NCI-H146 treated with DMSO at 0.1 percent for 48 hours (cell line): ENCODE results near the gene TENM3.

Experiments used
- DNase-seq: peaks from one replicate; lab custom pipeline; 2025; ENCODE audit not compliant: unreplicated experiment; lab: John Stamatoyannopoulos, UW

Gene TENM3

DNA sequence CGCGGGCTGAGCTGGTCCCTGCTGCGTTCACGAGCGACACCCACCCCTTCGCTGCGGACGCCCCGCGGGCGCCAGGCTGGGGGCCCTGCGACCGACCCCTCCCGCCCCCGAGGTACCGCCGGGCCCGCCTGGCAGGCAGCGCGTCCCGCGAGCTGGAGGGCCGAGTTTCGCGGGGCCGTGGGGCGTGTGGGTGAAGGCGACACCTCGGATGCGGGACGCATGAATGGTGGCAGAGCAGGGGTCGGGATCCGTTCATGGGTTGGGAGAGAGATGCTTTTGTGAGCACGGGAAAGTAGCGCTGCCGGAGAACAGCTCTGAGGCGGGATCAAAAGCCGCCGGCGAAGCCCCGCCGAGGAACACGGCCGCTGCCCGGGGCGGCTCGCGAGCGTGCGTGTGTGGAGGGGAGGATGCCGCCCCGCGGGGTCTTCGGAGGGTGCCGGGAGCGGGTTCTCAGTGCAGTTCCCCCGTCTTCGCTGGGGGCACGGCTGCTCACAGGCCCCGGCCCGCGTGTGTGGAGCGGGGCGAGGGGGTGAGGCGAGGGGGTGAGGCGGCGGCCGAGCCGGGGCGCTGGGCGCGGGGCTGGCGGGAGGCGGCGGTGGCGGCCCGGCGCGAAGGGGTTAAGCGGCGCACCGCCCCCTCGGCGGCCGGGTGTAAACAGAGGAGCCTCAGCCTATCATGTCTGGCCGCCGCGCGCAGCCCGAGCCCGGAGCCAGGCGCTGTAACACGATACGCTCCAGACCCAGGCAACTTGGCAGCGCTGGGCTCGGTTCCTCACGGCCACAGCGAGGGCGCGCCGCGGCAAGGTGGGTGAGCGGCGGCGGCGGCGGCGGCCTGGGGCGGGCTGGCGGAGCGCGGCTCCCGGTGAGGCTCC is 205.3 kb downstream of the TENM3 start:
- peak; percentile 88 for DNase-seq

DNA sequence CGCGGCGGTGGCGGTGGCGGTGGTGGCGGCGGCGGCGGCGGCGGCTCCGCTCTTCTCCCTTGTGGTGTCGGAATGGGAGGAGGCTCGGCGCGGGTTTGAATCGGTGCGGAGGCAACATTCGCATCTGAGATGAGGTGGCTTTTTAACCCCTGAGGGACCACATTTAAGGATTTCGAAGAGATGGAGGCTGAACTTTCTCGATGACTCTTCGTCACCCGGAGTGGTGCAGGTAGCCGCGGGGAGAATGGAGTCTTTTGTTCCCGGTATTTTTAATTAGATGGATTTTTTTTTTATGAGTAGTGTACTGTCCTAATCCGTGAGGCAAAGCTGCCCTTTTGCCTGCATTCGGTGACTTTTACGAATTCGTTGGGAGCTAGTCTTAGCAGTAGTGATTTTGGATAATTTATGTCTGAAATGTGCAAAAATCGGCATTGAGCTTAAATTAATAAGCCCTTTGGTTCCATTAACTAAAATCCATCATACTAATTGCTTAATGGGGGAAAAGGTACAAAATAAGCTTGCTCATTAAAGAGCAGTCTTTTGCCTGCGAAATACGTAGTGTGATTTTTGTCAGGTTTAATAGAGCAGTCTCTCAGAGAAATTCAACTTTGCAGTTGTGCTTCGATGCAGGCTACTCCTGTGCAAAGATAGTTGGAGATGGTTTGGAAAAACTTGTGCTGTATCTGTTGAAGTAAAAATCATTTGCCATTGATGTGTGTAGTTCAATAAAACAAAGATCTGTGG is 206.2 kb downstream of the TENM3 start:
- DNase-seq = no peak

DNA sequence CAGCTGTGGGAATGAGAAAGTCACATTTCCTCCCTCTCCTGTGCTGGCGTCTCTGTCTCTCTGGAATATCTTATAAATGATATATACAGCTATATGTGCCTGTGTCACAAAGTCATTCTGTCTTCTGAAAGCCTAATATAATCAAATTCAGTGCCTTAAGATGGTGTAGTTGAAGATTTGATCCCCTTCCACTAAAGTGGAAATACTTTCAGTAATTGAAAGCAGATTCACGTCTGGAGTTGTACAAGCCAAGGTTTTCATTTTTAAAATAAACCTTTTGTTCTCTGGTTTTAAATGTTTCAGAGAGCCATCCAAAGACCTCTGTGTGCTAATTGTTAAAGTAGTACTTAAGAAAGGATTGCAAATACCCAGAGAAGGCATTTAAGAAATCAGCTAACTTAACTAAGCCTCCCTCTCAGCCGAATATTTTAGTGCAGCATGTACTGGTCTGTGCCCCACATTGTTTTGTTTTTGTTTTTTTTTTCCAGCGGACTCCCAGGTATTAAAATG is 206.8 kb downstream of the TENM3 start:
- DNase-seq = no peak

DNA sequence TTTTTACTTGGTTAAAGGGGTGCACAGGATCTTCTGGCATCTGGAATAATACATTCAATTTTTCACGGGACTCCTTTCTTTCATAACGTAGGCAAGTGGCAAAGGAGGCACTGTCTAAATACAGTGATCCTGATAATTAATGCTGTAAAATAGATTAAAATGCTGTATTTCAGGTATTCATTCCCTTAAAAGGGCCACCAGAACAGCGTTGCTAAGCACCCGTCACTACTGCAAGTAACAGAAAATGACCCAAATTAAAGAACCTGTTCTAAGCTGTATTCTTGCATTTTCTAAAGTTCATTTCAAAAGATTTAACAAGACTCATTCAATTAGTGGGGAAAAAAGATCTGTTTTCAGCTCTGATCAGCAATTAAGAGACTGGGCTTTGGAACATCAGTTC is 208.2 kb downstream of the TENM3 start:
- DNase-seq = no peak

DNA sequence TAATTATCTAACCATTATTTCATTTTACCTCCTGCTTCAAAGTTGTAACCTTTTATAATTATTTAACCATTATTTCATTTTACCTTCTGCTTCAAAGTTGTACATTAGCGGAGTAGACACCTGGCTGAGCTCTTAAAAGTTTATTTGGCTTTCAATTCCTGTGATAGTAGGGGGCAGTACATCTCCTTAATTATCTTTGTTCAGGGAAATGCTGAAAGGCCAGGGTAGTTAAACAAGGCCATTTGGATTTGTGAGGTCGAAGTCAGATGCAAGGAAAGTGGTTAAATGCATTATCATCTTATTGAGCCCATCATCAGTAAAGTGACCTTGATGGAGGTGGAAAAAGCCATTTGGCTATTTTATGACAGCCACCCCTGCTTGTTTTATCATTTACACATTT is 210.6 kb downstream of the TENM3 start:
- DNase-seq = peak; percentile 91

DNA sequence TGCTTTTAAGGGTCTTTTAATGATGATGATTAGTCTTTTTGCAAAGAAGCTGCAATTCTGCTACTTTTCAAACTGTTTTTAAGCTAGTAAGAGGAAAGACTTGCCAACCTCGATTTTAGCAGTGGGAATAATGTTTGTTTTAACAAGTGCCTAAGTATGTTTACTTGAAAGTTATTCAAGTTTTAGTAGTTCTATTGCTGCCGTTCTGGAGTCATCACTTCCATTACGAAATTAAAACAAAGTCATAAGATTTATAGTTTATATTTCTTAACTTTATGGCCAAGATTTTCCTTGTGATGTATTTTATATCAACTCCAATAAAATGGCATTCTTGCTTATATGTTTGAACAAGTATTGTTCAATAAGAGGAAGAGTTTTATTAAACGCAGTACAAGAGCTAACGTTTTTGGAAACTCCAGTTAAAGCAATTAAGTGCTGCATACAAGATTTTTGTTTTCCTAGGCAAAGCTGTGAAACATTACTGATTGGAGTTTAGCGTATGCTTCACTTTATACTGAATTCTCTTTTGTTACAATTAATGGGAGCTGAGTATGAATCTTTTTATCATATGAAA is 211.3 kb downstream of the TENM3 start:
- DNase-seq = no peak

DNA sequence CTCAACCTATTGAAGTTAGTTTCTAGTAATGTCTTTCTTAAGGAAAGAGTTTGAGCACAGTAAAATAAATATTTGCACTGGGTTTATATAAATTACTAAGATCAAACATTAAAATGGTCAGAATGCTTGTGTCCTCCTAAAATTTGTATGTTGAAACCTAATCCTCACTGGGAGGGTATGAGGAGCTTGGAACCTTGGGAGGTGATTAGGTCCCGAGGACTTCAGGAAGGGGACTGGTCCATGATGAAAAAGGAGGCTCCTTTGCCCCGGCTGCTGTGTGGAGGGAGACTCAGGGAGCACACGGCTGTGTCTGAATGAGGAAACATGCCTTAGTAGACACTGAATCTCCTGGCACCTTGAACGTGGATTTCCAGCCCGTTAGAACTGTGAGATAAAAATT is 221.9 kb downstream of the TENM3 start:
- DNase-seq = no peak

DNA sequence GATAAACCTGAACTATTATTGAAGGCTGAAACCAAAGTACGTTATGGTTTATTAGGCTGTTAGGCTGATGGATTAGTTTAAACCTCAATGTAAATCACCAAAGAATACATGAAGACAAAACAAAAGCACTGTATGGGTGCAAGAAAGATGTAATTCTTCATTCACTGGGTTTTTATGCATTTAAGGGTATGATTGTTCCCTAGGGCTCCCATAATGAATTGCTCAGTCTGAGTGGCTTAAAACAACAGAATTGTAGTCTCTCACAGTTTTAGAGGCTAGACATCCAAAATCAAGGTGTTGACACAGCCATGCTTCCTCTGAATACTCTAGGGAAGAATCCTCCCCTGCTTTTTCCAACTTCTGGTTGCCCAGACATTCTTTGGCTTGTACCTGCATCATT is 222.8 kb downstream of the TENM3 start:
- DNase-seq = no peak

DNA sequence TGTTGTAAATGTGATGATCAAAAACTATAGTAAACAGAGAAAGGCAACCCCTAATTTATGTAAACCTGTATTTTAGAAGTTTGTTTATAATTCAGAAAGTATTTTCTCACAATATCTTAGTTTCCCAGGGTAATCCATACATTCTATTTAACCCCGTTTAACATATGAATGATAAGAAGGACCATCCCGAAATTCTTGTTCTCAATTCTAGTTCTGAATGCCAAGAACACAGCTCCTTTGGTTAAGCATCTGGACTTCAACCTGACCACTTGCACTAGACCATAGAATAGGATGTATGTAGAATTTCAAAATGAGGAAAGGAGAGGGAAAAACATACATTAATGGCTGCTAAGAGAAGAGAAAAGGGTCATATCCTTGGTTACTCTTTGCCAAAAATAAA is 227.0 kb downstream of the TENM3 start:
- DNase-seq = no peak

DNA sequence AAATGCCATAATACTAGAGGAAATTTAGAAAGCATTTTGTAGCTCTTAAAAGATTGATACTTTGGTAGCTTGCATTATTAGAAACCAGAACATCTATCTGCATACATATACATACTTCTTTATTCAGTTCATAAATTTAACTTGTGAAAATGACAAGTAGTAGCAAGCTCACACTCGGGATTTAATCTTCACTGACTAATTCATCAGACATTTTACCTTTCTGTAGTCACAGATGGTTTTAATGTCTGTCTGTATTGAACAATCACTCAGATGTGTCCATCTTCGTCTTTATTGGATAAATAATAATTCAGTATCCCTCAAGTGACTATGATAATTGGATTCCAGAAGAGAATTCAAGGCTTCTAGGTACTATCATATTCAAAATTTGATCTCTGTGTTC is 232.3 kb downstream of the TENM3 start:
- no peak for DNase-seq

DNA sequence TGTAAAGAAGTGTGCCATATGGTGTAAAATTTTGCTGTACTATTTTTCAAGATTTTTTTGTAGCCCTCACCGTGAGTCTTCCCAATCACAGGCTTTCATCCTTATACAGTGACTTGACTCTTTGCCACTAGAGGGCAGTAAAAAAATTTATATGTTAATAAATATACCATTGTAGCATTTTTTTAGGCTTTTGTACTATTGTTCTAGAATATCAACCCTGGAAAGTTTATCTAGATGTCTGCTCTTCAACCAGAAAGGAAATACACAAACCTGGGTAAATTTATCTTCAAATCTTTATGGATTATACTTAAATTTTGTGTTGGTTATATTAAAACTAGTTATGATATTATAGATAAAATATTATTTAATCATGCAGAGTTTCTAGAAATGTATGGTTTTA is 235.3 kb downstream of the TENM3 start:
- DNase-seq = peak; percentile 73

DNA sequence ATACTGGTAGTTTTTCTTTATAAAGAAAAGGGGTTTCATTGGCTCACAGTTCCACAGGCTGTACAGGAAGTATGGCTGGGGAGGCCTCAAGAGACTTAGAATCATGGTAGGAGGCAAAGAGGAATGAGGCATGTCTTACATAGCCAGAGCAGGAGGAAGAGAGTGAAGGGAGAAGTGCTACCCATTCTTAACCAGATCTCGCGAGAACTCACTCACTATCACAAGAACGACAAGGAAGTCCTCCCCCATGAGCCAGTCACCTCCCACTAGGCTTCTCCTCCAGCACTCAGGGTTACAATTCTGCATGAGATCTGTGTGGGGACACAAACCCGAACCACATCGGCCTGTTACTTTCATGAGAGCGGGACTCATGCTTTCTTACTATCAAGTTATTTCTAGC is 240.5 kb downstream of the TENM3 start:
- no peak for DNase-seq

DNA sequence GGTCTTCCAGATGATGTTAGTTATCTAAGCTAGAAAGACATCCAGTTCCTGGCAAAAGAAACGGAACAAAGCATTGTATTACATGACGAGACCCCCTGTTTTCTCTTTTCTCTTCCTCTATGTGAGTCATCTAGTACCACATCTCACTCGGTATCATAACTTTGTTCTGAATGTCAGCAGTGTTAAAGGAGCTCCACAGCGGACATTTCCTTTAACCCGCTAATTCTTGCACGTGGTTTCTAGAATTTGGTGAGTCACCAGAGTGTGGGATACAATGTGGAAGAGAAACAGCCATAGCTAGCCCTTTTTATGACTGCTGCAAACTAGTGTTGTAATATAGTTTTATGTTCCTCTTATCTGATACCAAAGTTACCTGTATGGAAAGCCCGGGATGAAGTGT is 243.7 kb downstream of the TENM3 start:
- DNase-seq = no peak

DNA sequence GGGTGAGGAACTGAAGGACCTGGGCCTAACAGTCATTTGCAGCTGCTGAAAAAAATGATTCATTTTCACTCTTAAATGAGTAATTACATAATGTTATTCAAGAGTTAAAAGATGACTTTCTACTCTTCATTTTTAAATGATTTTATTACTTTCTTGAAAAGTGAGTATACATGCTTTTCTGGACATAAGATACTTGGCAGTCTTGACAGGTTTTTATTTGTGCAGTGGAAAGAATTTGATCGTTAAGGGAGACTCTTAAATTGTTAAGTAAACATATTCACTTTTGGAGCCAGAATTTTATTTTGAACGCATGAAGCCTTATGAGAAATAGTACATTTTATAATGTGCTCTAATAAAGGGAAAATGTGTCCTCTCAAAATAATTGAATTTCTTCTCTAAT is 245.7 kb downstream of the TENM3 start:
- no peak for DNase-seq

DNA sequence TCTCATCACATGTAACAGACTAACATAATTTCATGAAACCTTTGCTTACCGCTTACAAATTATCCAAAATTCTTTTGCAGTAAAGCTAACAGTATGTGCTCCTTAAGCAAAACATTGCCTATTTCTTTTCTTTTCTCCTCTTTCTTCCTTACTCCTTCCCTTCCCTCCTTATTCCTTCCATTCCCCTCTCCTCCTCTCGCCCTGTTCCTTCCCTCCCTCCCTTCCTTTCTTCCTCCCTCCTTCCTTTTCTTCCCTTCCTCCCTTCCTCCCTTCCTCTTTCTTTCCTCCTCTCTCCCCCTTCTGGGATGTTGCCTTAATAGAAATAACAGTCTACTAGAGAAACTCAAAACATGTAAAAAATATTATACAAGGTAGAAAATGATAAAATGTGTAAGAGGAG is 246.4 kb downstream of the TENM3 start:
- no peak for DNase-seq

DNA sequence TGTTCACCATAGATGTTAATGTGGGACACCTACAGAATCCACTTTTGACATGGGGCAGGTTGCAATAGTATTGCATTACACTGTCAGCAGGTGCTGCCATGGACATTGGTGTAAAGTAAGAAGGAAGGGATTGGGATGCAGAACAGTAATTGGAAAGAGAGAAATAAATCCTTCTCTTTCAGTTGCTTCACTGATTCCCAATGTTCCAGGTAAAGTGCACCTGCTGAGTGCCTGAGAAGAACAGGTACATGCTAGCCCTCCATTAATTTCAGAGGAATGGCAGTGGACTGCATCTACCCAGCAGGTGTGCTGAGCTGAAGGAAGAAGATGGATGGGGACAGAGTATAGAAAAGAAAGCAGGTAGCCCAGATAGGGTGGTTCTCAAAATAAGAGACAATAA is 248.5 kb downstream of the TENM3 start:
- DNase-seq = no peak

DNA sequence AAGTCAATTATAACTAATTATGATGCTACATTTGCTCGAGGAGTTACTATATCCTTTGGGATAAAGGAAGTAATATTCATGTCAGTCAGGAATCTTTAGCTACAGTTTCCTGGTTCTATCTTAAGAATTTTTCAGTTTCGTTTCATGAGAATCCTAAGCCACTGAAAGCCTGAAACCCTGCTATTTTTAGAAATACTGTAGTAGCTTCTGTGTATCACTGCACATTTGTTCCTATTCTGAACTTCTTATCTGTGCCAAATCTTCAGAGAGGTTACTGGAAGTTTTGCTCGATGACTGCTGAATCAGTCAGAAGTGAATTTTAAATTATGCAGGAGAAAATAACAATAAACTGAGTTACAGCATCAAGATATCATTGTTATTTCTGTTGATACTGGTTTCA is 249.2 kb downstream of the TENM3 start:
- no peak for DNase-seq

DNA sequence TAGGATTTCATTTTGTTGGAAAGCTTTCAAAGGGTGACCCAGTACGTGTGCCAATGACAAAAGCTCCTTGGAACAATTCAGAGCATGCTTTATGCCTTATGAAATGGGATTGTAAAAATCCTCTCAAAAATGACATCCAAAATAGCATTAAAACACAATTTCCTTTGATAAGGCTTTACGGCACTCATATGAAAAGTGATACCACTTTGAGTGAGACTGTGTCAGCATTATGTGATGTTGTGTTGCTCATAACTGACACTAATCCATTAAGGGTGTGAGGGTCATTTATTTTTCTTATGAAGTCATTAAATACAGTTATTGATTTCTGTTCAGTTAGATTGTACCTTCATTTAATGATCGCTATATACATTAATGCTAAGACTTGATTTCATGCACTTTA is 250.2 kb downstream of the TENM3 start:
- no peak for DNase-seq

DNA sequence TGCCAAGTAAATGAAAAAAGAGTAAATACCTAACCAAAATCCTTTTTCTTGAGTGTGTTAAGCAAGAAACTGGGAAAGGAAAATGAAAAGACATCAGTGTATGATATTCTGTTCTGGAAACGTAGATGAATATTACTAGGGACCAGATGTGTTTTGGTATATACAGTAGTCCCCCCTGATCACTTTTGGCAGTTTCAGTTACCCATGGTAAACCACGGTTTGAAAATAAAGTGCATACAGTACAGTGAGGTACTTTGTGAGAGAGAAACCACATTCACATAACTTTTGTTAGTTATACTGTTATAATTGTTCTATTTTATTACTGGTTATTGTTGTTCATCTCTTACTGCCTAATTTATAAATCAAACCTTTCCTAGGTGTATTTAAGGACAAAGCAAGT is 250.9 kb downstream of the TENM3 start:
- no peak for DNase-seq

DNA sequence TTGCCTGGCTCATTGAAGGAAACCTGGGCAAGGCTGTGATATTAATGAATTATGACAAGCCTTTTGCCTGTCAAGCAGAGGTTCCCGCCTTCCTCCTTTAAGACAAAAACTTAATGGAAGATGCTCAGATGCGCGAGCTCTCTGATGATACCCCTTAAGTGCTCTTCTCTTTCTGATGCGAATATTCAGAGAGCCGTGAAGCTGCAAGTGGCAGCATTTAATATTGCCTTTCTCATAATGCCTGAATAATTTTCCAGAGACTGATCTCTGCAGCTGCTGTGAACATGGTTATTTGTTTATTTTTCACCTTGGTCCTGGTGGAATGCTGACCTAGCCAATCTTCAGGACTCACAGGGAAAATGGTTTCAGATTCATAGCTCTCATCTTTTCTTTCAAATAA is 251.8 kb downstream of the TENM3 start:
- DNase-seq = no peak

DNA sequence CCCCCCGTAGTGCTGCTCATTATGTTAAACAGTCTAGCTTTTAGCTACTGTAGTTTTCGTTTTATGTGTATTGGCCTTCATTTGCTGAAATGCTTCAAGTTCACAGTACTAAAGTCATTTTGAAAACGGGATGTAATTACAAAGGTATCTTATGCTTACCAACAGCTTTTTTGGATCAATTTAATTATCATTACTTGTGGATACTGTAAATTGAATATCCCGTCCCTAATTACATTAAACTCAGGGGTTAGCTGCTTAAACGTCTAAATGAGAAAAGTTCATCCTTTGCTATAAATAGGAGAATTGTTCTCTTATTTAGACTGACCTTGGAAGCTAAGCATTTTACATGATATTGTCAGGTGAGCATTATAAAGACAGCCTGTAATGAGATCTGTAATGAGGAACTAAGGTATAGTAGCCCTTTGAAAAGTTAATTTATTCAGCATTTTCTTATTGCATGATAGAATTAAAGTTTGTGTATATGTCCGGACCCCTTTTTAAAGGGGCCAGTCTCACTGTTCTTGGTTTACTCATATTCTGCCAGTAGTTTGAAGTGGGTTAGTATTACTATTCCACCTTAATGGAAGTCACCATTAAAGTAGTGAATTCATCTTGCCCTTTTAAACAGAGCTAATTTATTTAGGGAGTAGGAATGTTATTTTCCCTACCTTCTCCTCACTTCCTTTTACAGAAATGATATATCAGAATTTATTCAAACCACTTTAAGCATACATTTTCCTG is 252.6 kb downstream of the TENM3 start:
- no peak for DNase-seq
